ENCODE results near the gene STOX2.

STOX2 gene

GRCh38 chr4:183984566-183984965, 79.5 kb downstream of the STOX2 start:
- no peak for DNase-seq (ENCODE audit: low read depth, low spot score)
- ChIA-PET CTCF (no interaction called here), POLR2A (no interaction called here)
- H3K4me3 ChIP-seq (ENCODE audit: low read depth, low read length) = no peak overlapping the region
- no peak for TF ChIP-seq CTCF (IDR thresholded peaks at IDR 0.05; ENCODE audit: insufficient read depth, low read length, missing control alignments)

- CTCF ChIA-PET = no interaction called here
- DNase-seq (ENCODE audit: low read depth, low spot score) = no peak
- POLR2A ChIA-PET = no interaction called here
- no peak for TF ChIP-seq CTCF (IDR thresholded peaks at IDR 0.05; ENCODE audit: insufficient read depth, low read length, missing control alignments)
- H3K4me3 ChIP-seq (ENCODE audit: low read depth, low read length) = no peak overlapping the region
Observed at GRCh38 chr4:183985786-183986185, 80.7 kb downstream of the STOX2 start.

- CTCF ChIA-PET = no interaction called here
- no peak overlapping the region for H3K4me3 ChIP-seq (ENCODE audit: low read depth, low read length)
- TF ChIP-seq CTCF (IDR thresholded peaks at IDR 0.05; ENCODE audit: insufficient read depth, low read length, missing control alignments) = no peak
- POLR2A ChIA-PET = no interaction called here
- no peak for DNase-seq (ENCODE audit: low read depth, low spot score)
Observed at GRCh38 chr4:183986291-183986970, 81.3 kb downstream of the STOX2 start.

GRCh38 chr4:183986971-183987946, 82.2 kb downstream of the STOX2 start:
- peak overlapping the region; percentile 54 for H3K4me3 ChIP-seq (ENCODE audit: low read depth, low read length)
- TF ChIP-seq CTCF (IDR thresholded peaks at IDR 0.05; ENCODE audit: insufficient read depth, low read length, missing control alignments) = no peak
- POLR2A ChIA-PET = no interaction called here
- peak; percentile 37 for DNase-seq (ENCODE audit: low read depth, low spot score)
- CTCF ChIA-PET = no interaction called here

- ChIA-PET POLR2A (no interaction called here), CTCF (no interaction called here)
- no peak for TF ChIP-seq CTCF (IDR thresholded peaks at IDR 0.05; ENCODE audit: insufficient read depth, low read length, missing control alignments)
- peak overlapping the region; percentile 54 for H3K4me3 ChIP-seq (ENCODE audit: low read depth, low read length)
- DNase-seq (ENCODE audit: low read depth, low spot score) = peak; percentile 42
Observed at GRCh38 chr4:183987987-183988392, 82.9 kb downstream of the STOX2 start.

- no peak overlapping the region for H3K4me3 ChIP-seq (ENCODE audit: low read depth, low read length)
- TF ChIP-seq CTCF (IDR thresholded peaks at IDR 0.05; ENCODE audit: insufficient read depth, low read length, missing control alignments) = no peak
- ChIA-PET CTCF (no interaction called here), POLR2A (no interaction called here)
- no peak for DNase-seq (ENCODE audit: low read depth, low spot score)
Observed at GRCh38 chr4:183988874-183989273, 83.8 kb downstream of the STOX2 start.

Measured in AG04449 (cell line).